ENCODE data around the gene SLC36A2. TPM values are rescaled to one million over a fixed set of nuclear protein-coding genes. Genes with fewer than 3 reads are reported as not detected.

The SLC36A2 gene
- total RNA-seq, 1 experiment from 2014 or later, result not detected

DNA sequence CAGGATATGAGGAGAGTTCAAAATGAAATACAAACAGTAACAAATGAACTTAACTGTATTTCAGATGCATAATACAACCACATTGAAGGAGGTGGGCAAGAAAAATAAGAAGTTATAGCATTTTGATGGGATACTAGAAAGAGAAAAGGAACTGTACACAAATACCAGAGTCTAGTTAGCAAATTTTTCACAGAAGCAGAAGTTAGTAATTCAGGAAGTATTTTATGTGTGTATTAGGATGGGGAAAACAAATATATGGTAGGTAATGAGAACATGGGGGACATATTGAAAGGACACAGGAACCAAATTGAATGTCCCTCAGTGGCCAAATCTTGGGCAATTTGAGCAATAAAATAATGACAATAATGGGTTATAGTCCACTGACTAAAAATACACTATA lies 76.0 kb downstream of the SLC36A2 start:
- H3K4me1 ChIP-seq (ENCODE audit: insufficient read depth, low read length, poor library complexity, severe bottlenecking), result no peaks in the 10 kb centered on the region
- ChIA-PET CTCF (no interaction called here), POLR2A (ENCODE audit: low non-redundant PET) (no interaction called here)
- no peaks in the 10 kb centered on the region for H3K36me3 ChIP-seq (ENCODE audit: insufficient read depth, low read length, poor library complexity, severe bottlenecking)
- TF ChIP-seq CTCF (conservative IDR thresholded peaks at IDR 0.05; ENCODE audit: low read depth, low read length) (no peak), EZH2 (IDR thresholded peaks at IDR 0.05; ENCODE audit: borderline replicate concordance, low read depth, low read length, poor library complexity, severe bottlenecking) (no peak)
- H3K27me3 ChIP-seq (replicated peaks; ENCODE audit: insufficient read depth, low read depth, low read length, poor library complexity), result peaks cover 15% of the 10 kb centered on the region
- no peak overlapping the region for H3K27ac ChIP-seq (ENCODE audit: low read depth, low read length, poor library complexity, severe bottlenecking)
- H3K9me3 ChIP-seq (ENCODE audit: low read depth, low read length, poor library complexity, severe bottlenecking), result no peaks in the 10 kb centered on the region
- no peak for DNase-seq (ENCODE audit: low spot score)
- no TSS peak for BruUV-seq (replicated peaks)
- intact Hi-C loops (cut with micrococcal nuclease; ENCODE audit: unreplicated experiment), result no loop called here
- no peak overlapping the region for H3K4me3 ChIP-seq (ENCODE audit: low read depth, low read length, poor library complexity, severe bottlenecking)

DNA sequence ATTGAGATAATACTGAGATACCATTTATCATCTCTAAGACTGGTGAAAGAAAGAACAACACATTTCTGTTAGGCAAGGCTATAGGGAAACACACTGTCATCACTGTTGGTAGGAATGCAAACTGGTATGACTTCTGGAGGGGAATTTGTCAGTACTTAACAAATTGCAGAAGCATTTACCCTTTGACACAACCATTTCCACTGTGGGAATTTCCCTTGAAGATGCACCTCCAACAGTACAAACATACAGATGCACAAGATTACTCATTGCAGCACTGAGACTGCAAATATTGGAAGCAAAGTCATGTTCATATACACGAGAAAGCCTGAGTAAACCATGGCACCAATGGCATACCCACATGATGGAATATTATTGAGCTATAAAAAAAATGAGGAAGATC lies 76.8 kb downstream of the SLC36A2 start:
- CTCF ChIA-PET, result no interaction called here

GRCh38 chr5:151267491-151268260 lies 79.7 kb downstream of the SLC36A2 start:
- TF ChIP-seq CTCF (conservative IDR thresholded peaks at IDR 0.05; ENCODE audit: low read depth, low read length), result no peak
- TF ChIP-seq EZH2 (IDR thresholded peaks at IDR 0.05; ENCODE audit: borderline replicate concordance, low read depth, low read length, poor library complexity, severe bottlenecking), result no peak
- ChIA-PET POLR2A (ENCODE audit: low non-redundant PET) (no interaction called here), CTCF (no interaction called here)
- Histone ChIP-seq H3K27ac (ENCODE audit: low read depth, low read length, poor library complexity, severe bottlenecking) (no peak overlapping the region), H3K9me3 (ENCODE audit: low read depth, low read length, poor library complexity, severe bottlenecking) (no peaks in the 10 kb centered on the region), H3K36me3 (ENCODE audit: insufficient read depth, low read length, poor library complexity, severe bottlenecking) (no peaks in the 10 kb centered on the region), H3K27me3 (replicated peaks; ENCODE audit: insufficient read depth, low read depth, low read length, poor library complexity) (no peaks in the 10 kb centered on the region), H3K4me3 (ENCODE audit: low read depth, low read length, poor library complexity, severe bottlenecking) (no peak overlapping the region), H3K4me1 (ENCODE audit: insufficient read depth, low read length, poor library complexity, severe bottlenecking) (no peaks in the 10 kb centered on the region)
- intact Hi-C loops (cut with micrococcal nuclease; ENCODE audit: unreplicated experiment), result no loop called here
- BruUV-seq (replicated peaks), result no TSS peak
- DNase-seq (ENCODE audit: low spot score), result no peak

More for the DNA sequence above, 76.8 kb downstream of the SLC36A2 start:
- no peak for DNase-seq (ENCODE audit: low spot score)
- no TSS peak for BruUV-seq (replicated peaks)
- Histone ChIP-seq H3K27me3 (replicated peaks; ENCODE audit: insufficient read depth, low read depth, low read length, poor library complexity) (peaks cover 11% of the 10 kb centered on the region), H3K4me3 (ENCODE audit: low read depth, low read length, poor library complexity, severe bottlenecking) (no peak overlapping the region), H3K36me3 (ENCODE audit: insufficient read depth, low read length, poor library complexity, severe bottlenecking) (no peaks in the 10 kb centered on the region), H3K4me1 (ENCODE audit: insufficient read depth, low read length, poor library complexity, severe bottlenecking) (no peaks in the 10 kb centered on the region), H3K9me3 (ENCODE audit: low read depth, low read length, poor library complexity, severe bottlenecking) (no peaks in the 10 kb centered on the region), H3K27ac (ENCODE audit: low read depth, low read length, poor library complexity, severe bottlenecking) (no peak overlapping the region)
- TF ChIP-seq CTCF (conservative IDR thresholded peaks at IDR 0.05; ENCODE audit: low read depth, low read length), result no peak
- TF ChIP-seq EZH2 (IDR thresholded peaks at IDR 0.05; ENCODE audit: borderline replicate concordance, low read depth, low read length, poor library complexity, severe bottlenecking), result no peak
- POLR2A ChIA-PET (ENCODE audit: low non-redundant PET), result no interaction called here
- intact Hi-C loops (cut with micrococcal nuclease; ENCODE audit: unreplicated experiment), result no loop called here

Other genes starting within 250 kb of the SLC36A2 start
- gene ANXA6, start 189.8 kb downstream of the SLC36A2 start, total RNA-seq (2021), result 95.9 and 130 TPM in 2 replicates
- gene CCDC69, start 123.5 kb downstream of the SLC36A2 start, total RNA-seq (2021), result 0.52 TPM in 1 of 2 replicates, not detected in the other
- 3.5 and 4.0 TPM in 2 replicates for gene GM2A, start 94.4 kb downstream of the SLC36A2 start, total RNA-seq (2021)
- gene SLC36A3, start 43.8 kb downstream of the SLC36A2 start, total RNA-seq (2021), result not detected in 2 replicates
- 8.8 and 12.5 TPM in 2 replicates for gene SLC36A1, start 100.0 kb upstream of the SLC36A2 start, total RNA-seq (2021)
- gene FAT2, start 243.8 kb upstream of the SLC36A2 start, total RNA-seq (2021), result not detected in 2 replicates

Data from A673 (cell line).